Caco-2 (cell line): ENCODE results near the gene PPTC7. TPM values are rescaled to one million over a fixed set of nuclear protein-coding genes. Genes with fewer than 3 reads are reported as not detected.
"Not testable (repeated sequence)": the region's sequence is repeated elsewhere in the genome, so short reads cannot be mapped to it uniquely, and the experiment has no call there.

Experiments used
- BruUV-seq: library from RNA; stranded (reverse); fragments of 400-500 nt; replicated peaks from 2 replicates; lab custom pipeline; 2021; lab: Mats Ljungman, UMichigan
- CTCF ChIA-PET: fragments of 300-600 bp; sonication (Branson Sonifier 250); formaldehyde crosslinking; loops from one replicate; lab custom pipeline; 2022; ENCODE audit warnings: antibody characterized with exemption; lab: Charles Lee
- POLR2A ChIA-PET: fragments of 300-600 bp; sonication (Branson Sonifier 250); formaldehyde crosslinking; loops from one replicate; lab custom pipeline; 2022; ENCODE audit warnings: antibody characterized with exemption; lab: Charles Lee
- DNase-seq, 2 experiments: peaks; one replicate each; pipeline versions ENCODE4 v3.0.0 to v3.0.0-alpha.2; 2020 to 2022
- H3K27me3 ChIP-seq: replicated peaks from 2 replicates; pipeline ENCODE4 v1.6.0; 2011; ENCODE audit warnings: low read length; ENCODE audit not compliant: control insufficient read depth, insufficient read depth
- H3K36me3 ChIP-seq: 2 replicates; pipeline ENCODE4 v1.5.1; 2011; ENCODE audit warnings: low read length; ENCODE audit not compliant: control insufficient read depth, insufficient read depth
- H3K4me1 ChIP-seq: fragments of 250-450 bp; sonication (Bioruptor Pico); 2 replicates; pipeline ENCODE4 v1.5.1; 2020; ENCODE audit warnings: mild to moderate bottlenecking
- H3K4me3 ChIP-seq: 2 replicates; pipeline ENCODE4 v1.5.1; 2011; ENCODE audit warnings: low read depth, mild to moderate bottlenecking, control low read depth, low read length
- H3K9me3 ChIP-seq: fragments of 250-450 bp; sonication (Bioruptor Pico); 2 replicates; pipeline ENCODE4 v1.5.1; 2020; ENCODE audit warnings: mild to moderate bottlenecking, moderate library complexity
- H3K27ac Mint-ChIP-seq: one replicate; pipeline ENCODE4 v1.8.0; 2022; ENCODE audit warnings: mixed read lengths; ENCODE audit not compliant: unreplicated experiment
- H3K27me3 Mint-ChIP-seq: one replicate; pipeline ENCODE4 v1.8.0; 2022; ENCODE audit warnings: mixed read lengths; ENCODE audit not compliant: insufficient read depth, unreplicated experiment
- H3K36me3 Mint-ChIP-seq: one replicate; pipeline ENCODE4 v1.8.0; 2022; ENCODE audit warnings: mild to moderate bottlenecking, mixed read lengths; ENCODE audit not compliant: insufficient read depth, unreplicated experiment
- H3K4me1 Mint-ChIP-seq: one replicate; pipeline ENCODE4 v1.8.0; 2022; ENCODE audit warnings: low read depth, mixed read lengths; ENCODE audit not compliant: unreplicated experiment
- H3K4me3 Mint-ChIP-seq: one replicate; pipeline ENCODE4 v1.8.0; 2022; ENCODE audit warnings: mild to moderate bottlenecking, moderate library complexity, mixed read lengths; ENCODE audit not compliant: unreplicated experiment
- H3K9me3 Mint-ChIP-seq: one replicate; pipeline ENCODE4 v1.8.0; 2022; ENCODE audit warnings: mixed read lengths; ENCODE audit not compliant: unreplicated experiment
- CTCF ChIP-seq, 2 experiments: fragments of 200-600 bp in 1 of 2; IDR thresholded peaks; 1 replicate in 1 of 2; 2 replicates in 1 of 2; pipeline versions ENCODE4 v1.5.1 to v1.8.0; 2011 to 2022; ENCODE audit warnings: antibody characterized with exemption in 1 of 2, control low read depth in 1 of 2, inconsistent platforms in 1 of 2, low read depth in 1 of 2, low read length in 1 of 2, mild to moderate bottlenecking in 1 of 2, moderate library complexity in 1 of 2; ENCODE audit not compliant: insufficient read depth in 1 of 2, severe bottlenecking in 1 of 2, unreplicated experiment in 1 of 2
- intact Hi-C: fragments of 100-400 bp; cut with micrococcal nuclease; formaldehyde crosslinking; loops from one replicate; pipeline ENCODE4 v1.10.0; 2022; ENCODE audit not compliant: unreplicated experiment
- total RNA-seq: library from RNA; stranded (reverse); gene quantifications from 2 replicates; pipeline ENCODE4 v1.2.3, GENCODE V29; 2022

Gene PPTC7
- total RNA-seq, 1 experiment from 2014 or later: 19.0 TPM

- intact Hi-C loops: no loop called here
- no peak overlapping the region for H3K4me3 Mint-ChIP-seq
- BruUV-seq: no TSS peak
- H3K9me3 ChIP-seq: peaks cover 1% of the 10 kb centered on the region
- CTCF ChIA-PET: no interaction called here
- POLR2A ChIA-PET: no interaction called here
- no peak for DNase-seq
- peaks cover 7% of the 10 kb centered on the region for H3K4me1 Mint-ChIP-seq
- H3K27ac Mint-ChIP-seq: no peak overlapping the region
- TF ChIP-seq CTCF (IDR thresholded peaks at IDR 0.05; ENCODE audit: insufficient read depth in 1 of 2, low read depth in 1 of 2, low read length in 1 of 2, severe bottlenecking in 1 of 2, unreplicated experiment in 1 of 2): no peak
- H3K27me3 Mint-ChIP-seq: no peaks in the 10 kb centered on the region
- no peak overlapping the region for H3K4me3 ChIP-seq
- H3K27me3 ChIP-seq: no peaks in the 10 kb centered on the region
- peaks cover 13% of the 10 kb centered on the region for H3K4me1 ChIP-seq
- H3K36me3 ChIP-seq: no peaks in the 10 kb centered on the region
- H3K9me3 Mint-ChIP-seq: no peaks in the 10 kb centered on the region
- H3K36me3 Mint-ChIP-seq: no peaks in the 10 kb centered on the region
Observed at GRCh38 chr12:110564471-110564991, 18.6 kb downstream of the PPTC7 start.

GRCh38 chr12:110563702-110564470 lies 19.2 kb downstream of the PPTC7 start:
- H3K4me1 Mint-ChIP-seq: peaks cover 7% of the 10 kb centered on the region
- ChIA-PET POLR2A (interaction anchor here (0.6 to 0.7 kb wide), 2 partner anchors 166 to 314 kb away, joined by 3 read pairs; no protein-coding TSS in a partner anchor), CTCF (interaction anchor here (0.7 kb wide), 1 partner anchor 760 kb away, joined by 4 read pairs; no protein-coding TSS in a partner anchor)
- Histone ChIP-seq H3K4me3 (no peak overlapping the region), H3K9me3 (no peaks in the 10 kb centered on the region), H3K4me1 (peaks cover 13% of the 10 kb centered on the region; the same call in 1 of the 2 replicates), H3K27me3 (no peaks in the 10 kb centered on the region), H3K36me3 (no peaks in the 10 kb centered on the region)
- no peaks in the 10 kb centered on the region for H3K27me3 Mint-ChIP-seq
- DNase-seq: no peak
- no peak overlapping the region for H3K27ac Mint-ChIP-seq
- TF ChIP-seq CTCF (IDR thresholded peaks at IDR 0.05; ENCODE audit: insufficient read depth in 1 of 2, low read depth in 1 of 2, low read length in 1 of 2, severe bottlenecking in 1 of 2, unreplicated experiment in 1 of 2): no peak
- no peaks in the 10 kb centered on the region for H3K36me3 Mint-ChIP-seq
- intact Hi-C loops: no loop called here
- no peak overlapping the region for H3K4me3 Mint-ChIP-seq
- BruUV-seq: no TSS peak
- no peaks in the 10 kb centered on the region for H3K9me3 Mint-ChIP-seq

- H3K27ac Mint-ChIP-seq, H3K36me3 ChIP-seq, H3K4me1 Mint-ChIP-seq, H3K9me3 Mint-ChIP-seq, DNase-seq, H3K9me3 ChIP-seq, BruUV-seq, intact Hi-C loops, H3K27me3 Mint-ChIP-seq, H3K4me3 Mint-ChIP-seq, POLR2A ChIA-PET, H3K4me3 ChIP-seq, H3K27me3 ChIP-seq, H3K36me3 Mint-ChIP-seq: not testable (repeated sequence)
- H3K4me1 ChIP-seq: peaks cover 13% of the 10 kb centered on the region; the same call in 1 of the 2 replicates
- CTCF ChIA-PET: interaction anchor here (0.7 kb wide), 1 partner anchor 13 kb away, joined by 3 read pairs; no protein-coding TSS in a partner anchor
Observed at GRCh38 chr12:110562386-110562785, 20.7 kb downstream of the PPTC7 start.
